NCI-H774 (cell line): Measurements from ENCODE around the gene OST4.

ENCODE experiments used
- DNase-seq: peaks from one replicate; lab custom pipeline; 2025; lab: John Stamatoyannopoulos, UW

The OST4 gene

DNA sequence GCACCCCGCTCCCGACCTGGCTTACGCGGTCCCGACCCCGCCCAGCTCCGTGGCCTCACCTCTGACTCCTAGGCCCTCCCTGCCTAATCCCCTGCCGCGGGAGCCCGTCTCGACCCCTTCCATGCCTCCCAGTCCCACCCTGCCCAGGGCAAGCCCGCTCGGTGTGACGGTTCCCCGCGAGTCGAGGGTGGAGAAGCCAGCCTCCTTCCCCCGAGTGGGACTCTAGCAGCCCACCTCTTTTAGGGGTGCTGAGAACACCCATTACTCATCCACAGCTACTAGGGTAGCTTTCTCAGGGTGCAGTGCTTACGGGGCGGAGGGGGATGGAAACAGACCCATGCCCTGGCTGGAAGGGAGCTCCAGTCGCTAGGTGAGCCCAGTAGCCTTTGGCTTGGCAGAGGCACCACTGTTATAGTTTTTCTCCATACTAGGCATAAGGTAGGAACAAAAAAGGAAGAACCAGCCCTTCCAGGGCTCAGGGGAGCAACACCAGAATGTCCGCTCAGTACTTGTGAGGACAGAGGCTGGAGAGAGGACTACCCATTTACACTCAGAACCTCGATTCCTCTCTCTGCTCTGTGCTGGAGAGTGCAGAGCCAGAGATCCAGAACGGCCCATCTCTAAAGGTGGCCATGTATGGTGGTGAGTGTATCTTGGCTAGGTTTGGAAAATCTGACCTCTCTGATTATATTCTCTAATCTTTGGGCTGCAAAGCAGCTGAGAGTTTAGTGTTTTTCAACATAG, 19.4 kb downstream of the OST4 start:
- DNase-seq: no peak

DNA sequence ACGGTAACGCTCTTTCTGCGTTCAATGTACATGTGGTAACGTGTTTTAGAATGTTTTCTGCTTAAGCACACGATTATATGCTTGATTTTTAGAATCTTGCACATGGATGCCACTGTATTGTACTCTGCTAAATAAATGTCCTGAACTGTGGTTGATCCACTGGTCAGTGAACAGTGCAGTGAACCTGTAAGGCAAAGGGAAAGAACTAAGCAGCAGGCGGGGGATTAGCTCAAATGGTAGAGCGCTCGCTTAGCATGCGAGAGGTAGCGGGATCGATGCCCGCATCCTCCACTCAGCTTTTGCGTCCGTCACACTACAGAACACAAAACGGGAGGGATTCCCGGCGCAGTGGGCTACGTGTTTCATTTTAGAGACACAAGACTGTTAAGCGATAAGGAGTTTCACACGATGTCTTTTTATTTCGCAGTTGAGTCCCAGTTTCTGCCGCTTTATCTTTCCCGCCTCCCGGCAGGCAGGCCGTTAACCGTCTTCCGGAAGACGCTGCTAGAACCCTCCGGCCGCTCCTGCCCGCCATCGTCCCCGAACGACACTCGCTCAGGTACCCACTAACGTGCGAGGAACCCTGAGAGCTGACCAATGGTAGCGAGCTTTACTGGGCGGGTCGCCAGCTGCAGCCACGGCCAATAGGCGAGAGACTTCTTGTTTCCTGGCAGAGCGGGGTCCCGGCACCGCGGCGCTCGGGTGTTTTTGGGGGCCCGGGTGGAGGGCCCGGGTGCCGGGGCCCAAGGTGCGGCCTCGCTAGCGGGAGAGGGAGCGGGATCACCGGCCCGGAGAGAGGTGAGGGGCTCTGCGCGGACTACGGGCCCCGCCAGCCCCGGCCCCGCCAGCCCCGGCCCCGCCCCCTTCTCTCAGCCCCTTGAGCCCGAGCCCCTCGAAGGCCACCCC, 20.2 kb downstream of the OST4 start, which contains the start of gene AGBL5:
Gene AGBL5 (plus strand): TSS at position 673 of the 906 bp plus-strand sequence. CDS start 1,291 bp downstream, outside the sequence.
- DNase-seq: peak; percentile 91

DNA sequence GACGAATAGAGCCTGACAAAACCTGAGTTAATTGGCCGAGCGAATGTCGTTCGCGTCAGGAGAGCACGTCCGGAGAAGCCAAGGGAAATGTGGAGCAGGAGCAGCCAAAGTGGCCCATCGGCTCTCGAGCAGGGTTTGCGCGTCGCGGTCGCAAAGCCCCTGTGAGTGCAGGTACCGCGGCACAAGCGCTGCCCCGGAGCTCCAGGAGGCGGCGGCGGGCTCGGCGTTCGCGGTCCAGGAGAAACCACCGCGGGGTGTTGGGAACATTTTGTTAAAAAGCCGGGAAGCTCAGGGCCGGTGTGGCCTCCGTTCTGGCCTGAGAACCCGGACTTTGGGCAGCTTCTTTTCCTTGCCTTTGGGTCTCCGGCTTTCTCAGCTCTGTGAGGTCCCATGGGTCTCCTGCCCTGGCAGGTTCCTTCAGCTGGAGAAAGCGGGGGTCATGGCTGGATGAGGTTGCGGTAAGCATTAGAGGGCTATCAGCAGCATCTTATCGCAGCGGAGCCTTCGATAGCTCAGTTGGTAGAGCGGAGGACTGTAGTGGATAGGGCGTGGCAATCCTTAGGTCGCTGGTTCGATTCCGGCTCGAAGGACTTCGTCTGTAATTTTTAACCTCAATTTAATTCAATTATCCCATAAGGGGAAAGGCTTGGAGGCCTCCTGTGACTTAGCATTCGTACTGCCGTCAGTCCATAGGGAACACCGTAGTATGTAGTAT, 21.0 kb downstream of the OST4 start:
- peak; percentile 84 for DNase-seq

DNA sequence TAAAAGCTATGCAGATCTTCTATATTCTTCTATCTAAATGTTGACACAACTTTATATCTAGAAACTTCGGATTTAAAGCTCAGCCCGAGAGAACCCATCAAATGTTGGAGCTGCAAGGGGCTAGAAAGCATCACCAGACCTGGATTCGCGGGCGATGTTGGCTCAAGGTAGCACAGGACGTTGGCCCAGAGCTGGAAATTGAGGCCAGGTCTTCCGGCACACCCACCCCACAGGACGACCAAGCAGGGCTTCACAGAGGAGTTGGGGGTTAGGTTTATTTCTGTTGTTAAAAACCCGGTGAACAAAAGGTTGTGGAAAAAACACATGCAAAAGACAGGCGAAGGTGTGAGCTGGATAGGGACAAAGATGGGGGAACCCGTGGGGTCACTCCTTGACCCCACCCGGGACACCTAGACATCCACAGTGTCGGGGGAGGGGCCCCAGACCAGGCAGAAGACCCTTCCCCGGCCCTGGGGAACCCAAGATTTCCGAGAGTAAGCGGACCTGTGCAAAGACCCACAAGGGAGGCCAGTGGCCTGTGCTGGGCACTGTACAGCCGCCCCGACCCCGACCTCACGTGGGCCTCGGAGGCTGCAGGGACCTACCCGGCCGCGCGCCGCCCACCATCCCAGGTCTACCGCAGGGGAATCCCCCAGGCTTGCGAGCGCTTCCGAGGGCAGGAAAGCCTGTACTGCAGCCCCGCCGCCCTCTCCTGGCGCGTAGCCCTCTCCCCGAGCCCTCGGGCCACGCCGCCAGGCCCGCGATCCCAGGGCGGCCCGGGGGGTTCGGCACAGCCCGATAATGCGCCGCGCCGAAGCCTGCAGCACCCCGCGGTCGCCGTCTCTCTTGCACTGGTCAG, 21.8 kb downstream of the OST4 start:
- peak; percentile 21 for DNase-seq

DNA sequence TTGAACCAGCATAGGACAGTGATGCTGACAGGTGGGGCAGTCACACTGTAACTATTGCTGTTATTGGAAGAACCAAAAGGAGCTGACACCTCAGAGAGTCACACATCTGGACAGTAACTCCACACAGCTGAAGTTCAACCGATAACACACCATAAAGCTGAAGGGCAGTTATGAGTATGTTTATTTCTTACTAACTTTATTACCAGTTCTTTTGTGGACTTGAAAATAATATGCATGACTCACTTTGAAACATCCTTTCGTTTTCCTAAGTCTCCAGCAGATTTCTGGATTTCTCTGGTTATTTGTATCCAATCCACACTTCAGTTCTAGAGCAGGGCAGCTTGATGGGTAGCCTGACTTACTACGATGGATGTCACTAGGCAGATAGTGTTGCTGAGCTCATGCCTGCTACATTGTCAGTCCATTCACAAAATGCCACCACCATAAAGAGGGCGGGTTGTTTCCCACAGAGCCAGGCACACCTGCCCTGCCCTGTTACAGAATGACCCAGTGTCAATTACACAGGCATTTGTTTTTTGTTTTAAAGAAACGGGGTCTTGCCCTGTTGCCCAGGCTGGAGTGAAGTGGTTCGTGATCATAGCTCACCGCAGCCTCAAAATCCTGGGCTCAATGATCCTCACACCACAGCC, 28.3 kb downstream of the OST4 start:
- no peak for DNase-seq

DNA sequence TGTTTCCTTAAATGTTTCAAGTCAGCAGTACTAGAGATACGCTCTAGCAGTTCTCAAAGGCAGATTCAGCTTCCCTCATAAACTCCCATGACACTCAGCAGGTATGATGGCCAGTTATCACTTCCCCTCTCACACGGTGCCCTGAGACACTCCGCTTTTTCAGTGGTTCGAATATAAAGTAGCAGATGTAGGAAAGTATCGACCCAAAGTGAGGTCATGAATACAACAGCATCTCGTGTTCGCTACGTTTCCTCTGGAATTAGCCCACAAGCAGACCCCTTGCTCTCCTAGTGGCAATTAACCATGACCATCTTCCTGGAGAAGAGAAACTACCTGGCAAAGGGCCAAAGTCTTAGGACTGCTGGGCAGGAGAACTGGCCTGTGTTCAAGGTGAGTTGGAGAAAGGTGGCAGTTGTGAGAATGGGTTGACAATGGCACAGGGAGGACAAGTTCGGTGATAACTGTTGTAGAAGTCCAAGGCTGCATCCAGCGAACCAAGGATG, 29.2 kb downstream of the OST4 start:
- no peak for DNase-seq

DNA sequence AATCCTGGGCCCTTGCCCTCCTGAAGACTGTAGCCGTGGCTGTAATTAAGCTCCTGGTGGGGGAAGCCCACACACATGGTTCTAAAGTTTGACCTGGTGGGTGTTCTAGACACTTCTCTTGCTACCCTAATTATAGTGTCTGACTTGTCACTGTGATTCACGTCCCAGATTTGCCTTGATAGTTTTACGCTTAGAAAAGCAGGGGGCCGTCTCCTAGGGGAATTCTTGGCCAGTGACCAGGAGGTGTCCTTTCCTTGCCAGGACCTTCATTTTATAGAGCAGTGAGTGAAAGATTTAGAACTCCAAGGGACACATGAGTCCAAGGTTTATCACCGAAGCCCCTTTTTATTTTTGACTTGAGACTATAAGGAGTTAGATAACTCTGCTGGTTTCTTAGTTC, 29.7 kb downstream of the OST4 start:
- no peak for DNase-seq

DNA sequence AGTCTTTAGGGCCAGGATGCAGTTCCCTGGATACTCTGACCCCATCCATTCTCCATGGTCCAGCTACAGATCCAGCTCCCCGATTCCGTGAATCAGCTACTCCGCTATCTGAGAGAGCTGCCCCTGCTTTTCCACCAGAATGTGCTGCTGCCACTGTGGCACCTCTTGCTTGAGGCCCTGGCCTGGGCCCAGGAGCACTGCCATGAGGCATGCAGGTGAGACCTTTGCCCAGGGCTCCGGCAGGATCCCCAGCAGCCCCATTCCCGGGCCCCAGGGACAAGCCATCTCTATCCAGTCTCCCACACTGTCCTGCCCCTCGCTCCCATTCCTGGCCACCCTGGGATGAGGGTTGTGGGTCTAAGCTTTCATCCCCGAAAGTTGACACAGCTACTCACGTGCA, 31.2 kb downstream of the OST4 start:
- DNase-seq: no peak

DNA sequence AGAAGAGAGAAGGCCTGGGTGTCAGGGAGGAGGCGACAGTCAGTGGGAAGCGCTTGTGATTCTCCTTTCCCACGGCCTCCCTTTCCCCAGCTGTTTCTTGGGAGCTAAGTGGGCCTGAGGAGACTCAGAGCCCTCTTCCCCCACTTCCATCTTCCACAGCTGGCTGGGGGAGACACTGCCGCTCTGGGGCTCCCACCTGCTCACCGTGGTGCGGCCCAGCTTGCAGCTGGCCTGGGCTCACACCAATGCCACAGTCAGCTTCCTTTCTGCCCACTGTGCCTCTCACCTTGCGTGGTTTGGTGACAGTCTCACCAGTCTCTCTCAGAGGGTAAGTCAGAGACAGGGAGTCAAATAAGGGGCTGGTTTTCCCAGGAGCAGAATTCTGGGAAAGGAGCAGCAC, 31.6 kb downstream of the OST4 start:
- no peak for DNase-seq

DNA sequence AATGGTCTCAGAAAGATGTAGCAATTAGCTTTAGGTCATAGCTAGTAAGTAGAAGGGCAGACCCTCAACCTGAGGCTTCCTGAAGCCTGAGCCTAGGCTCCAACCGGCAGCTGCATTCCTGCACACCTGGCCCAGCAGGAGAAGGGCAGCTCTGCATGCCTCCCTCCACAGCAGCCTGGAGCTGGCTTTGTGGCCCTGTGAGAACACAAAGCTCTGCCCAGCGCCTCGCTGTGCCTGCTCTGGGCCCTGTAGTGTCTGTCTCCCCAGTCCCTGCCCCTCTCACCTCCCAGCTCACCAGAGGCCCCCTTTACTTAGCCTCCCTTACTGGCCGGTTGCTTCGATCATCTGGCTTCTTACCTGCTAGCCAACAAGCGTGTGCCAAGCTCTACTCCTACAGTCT, 32.0 kb downstream of the OST4 start:
- no peak for DNase-seq

DNA sequence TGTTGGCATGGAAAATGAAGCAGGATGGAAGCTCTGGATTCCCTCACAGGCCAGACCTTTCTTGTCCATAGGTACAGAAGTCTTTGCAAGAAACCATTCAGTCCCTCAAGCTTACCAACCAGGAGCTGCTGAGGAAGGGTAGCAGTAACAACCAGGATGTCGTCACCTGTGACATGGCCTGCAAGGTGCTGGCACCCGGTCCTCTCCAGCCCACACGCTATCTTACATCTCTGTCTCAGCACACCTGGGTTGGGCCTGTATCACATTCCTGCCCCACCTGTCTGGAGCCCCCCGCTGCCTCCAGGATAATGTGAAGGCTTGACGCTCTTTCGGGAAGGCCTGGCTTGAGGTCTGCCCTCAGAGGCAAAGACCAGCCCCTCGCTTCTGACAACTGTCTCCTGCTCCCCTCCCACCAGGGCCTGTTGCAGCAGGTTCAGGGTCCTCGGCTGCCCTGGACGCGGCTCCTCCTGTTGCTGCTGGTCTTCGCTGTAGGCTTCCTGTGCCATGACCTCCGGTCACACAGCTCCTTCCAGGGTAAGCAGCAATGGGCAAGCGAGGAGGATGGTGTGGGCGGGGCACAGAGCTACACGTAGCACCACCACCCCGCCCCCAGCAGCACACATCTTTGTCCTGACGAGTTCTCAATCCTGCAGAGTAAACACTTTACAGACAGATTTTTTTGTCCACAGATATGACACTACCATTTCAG, 32.7 kb downstream of the OST4 start:
- no peak for DNase-seq

DNA sequence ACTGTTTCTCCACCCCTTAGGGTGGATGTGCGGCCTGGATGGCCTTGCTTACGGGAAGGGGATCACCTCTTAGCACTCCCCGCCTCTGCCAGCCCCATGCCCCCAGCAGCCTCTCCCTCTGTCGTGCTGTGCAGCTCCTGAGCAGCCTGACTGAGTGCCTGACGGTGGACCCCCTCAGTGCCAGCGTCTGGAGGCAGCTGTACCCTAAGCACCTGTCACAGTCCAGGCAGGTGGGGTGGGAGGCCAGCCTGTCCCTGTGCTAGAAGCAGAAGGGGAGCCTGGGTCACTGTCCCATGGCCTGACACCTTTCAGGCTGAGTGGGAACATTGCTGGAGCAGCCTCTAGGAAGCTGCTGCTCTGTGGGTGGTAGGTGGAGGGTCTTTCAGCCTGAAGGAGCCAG, 33.4 kb downstream of the OST4 start:
- DNase-seq: no peak

DNA sequence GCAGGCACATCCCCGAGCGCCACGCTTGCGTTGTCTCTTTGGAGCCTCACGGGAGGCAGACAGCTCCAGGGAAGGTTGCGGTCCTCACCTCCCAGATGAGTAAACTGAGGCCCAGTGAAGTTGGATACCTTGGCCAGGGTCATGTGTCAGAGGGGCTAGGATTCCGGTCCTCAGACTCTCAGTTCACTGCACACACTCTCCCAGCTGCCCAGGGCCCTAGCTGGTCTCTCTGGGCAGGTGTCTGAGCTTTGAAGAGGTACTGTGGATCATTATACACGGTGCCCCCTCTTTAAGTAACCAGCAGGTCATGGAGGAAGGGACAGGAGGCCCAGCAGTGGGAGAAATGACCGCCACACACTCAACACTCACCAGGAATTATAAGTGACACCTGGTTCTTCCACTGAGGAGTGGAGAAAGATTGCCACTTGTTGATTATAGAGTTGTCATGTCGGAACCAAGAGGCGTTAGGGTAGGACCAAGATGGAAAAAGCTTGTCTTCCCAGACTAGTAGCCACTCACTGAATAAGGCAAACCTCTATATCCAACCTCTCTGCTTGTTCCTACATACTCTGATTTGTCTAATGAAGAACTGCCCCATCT, 38.1 kb downstream of the OST4 start:
- DNase-seq: no peak

DNA sequence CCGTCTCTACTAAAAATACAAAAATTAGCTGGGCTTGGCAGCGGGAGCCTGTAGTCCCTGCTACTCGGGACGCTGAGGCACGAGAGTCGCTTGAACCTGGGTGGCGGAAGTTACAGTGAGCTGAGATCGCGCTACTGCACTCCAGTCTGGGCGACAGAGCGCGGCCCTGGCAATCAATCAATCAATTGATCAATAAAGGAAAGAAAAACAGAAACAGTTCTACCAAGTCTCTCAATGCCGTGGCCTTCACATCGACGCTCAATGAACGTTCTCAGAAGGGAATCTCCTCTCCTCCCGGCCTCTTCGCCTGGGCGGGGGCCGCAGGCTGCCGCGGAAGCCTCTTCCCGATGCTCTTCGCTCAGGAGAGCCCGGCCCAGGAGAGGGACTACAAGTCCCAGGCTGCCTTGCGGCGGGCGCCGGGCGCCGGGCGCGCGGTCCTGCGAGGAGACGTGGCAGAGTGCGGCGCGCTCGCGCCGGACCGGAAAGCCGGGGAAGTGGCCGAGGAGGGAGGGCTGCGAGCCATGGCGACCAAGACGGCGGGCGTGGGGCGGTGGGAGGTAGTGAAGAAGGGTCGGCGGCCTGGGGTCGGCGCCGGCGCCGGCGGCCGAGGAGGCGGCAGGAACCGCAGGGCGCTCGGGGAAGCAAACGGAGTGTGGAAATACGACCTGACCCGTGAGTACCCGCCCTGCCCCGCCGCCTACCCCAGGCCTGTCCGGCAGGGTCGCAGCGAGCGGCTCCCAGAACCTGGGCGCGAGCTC, 38.8 kb downstream of the OST4 start, which contains the start of gene TMEM214:
Gene TMEM214 (plus strand): TSS at position 471 of the 758 bp plus-strand sequence. CDS start 51 bp downstream, at position 522.
- DNase-seq: peak; percentile 76

DNA sequence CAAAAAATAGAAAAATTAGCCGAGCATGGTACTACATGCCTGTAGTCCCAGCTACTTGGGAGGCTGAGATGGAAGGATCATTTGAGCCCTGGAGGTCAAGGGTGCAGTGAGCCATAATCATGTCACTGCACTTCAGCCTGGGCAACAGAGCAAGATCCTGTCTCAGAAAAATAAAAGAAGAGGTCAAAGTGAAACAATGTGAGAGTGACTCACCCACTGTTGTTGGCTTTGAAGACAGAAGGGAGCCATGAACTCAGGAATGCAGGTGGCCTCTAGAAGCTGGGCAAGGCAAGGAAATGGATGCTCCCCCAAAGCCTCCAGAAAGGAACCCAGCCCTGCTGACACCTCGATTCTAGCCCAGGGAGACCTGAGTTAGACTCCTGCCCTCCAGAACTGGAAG, 42.4 kb downstream of the OST4 start:
- DNase-seq: no peak

DNA sequence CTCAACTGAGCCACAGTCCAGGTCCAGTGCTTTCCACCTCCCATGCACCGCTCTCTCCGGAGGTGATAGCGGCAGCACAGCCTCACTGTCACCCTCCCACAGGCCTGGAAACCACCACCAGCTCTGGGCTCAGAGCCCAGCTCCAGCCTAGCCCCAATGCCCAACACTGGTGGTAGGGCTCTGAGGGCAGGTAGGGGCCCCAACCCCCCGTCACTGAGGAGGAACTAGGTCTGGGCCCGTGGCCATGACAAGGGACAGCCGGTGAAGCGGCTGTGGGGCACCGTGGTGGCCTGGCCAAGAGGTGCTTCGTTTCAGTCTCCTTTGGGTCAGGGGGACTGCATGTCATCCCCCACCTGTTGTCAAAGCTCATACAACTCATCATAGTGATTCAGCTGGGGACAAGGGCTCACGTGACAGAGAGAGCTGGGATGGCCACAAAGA, 44.2 kb downstream of the OST4 start:
- no peak for DNase-seq

DNA sequence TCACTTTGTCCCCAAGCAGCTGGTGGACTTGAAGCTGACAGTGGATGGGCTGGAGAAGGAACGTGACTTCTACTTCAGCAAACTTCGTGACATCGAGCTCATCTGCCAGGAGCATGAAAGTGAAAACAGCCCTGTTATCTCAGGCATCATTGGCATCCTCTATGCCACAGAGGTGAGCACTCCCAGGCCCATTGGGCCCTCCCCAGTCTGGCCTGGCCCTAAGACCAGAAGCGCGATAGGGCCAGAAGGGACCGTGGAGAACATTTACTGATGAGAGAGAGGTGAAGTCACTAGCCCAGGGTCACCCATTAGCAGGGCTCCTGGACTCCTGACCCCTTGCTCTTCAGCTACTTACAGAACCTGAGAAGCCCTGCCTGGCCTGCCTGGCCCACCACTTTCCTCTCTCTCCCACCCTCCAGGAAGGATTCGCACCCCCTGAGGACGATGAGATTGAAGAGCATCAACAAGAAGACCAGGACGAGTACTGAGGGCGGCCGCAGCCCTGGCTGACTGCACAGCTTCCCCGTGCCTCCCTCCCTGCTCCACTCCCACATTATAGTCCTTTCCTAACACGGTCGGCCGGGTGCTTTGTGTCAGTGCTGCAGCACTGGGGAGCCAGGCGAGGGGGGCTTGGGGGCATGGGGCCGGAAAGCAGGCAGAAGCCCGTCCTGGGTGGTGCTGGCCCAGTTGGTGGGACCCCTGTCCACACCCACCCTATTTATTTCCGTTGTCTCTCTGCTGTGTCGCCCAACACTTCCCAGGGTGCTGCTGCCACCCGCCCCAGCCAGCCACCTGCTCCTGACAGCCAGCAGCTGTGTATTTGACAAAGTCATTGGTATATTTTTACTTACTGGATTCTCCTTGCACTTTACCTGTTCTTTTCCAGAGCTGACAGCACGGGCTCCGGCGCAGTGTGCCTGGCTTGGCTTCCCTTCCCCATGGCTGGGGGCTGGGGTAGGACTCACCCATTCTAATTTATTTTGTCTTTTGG, 45.3 kb downstream of the OST4 start:
- DNase-seq: no peak
